Neural crest cell (in vitro differentiated cells): ENCODE results near the gene KDM3B. TPM values are rescaled to one million over a fixed set of nuclear protein-coding genes. Genes with fewer than 3 reads are reported as not detected.
A peak's percentile ranks its signal among the peaks of the same experiment; 100 is the strongest.
"Not testable (repeated sequence)": the region's sequence is repeated elsewhere in the genome, so short reads cannot be mapped to it uniquely, and the experiment has no call there.

Source experiments
- DNase-seq: peaks from one replicate; pipeline ENCODE4 v3.0.0; 2021; ENCODE audit warnings: low read depth, mixed read lengths, low spot score
- H3K27ac Mint-ChIP-seq: one replicate; pipeline ENCODE4 v1.8.0; 2021; ENCODE audit warnings: mild to moderate bottlenecking, mixed read lengths; ENCODE audit not compliant: unreplicated experiment
- H3K27me3 Mint-ChIP-seq: 2 replicates; pipeline ENCODE4 v1.8.0; 2021; ENCODE audit warnings: low read depth, mild to moderate bottlenecking, mixed read lengths
- H3K36me3 Mint-ChIP-seq: 2 replicates; pipeline ENCODE4 v1.8.0; 2021; ENCODE audit warnings: low read depth, mild to moderate bottlenecking, mixed read lengths
- H3K4me1 Mint-ChIP-seq: 2 replicates; pipeline ENCODE4 v1.8.0; 2021; ENCODE audit warnings: mixed read lengths
- H3K4me3 Mint-ChIP-seq: one replicate; pipeline ENCODE4 v1.8.0; 2021; ENCODE audit warnings: mild to moderate bottlenecking, mixed read lengths
- H3K9me3 Mint-ChIP-seq: 2 replicates; pipeline ENCODE4 v1.8.0; 2021; ENCODE audit warnings: mixed read lengths
- CTCF ChIP-seq: fragments of 200-600 bp; sonication (generic); conservative IDR thresholded peaks from 2 replicates; pipeline ENCODE4 v1.5.0; 2021; ENCODE audit warnings: antibody characterized with exemption, mild to moderate bottlenecking
- total RNA-seq: library from RNA; stranded (reverse); gene quantifications from 2 replicates; pipeline ENCODE4 v1.2.1, GENCODE V29; 2021

KDM3B gene
- total RNA-seq, 1 donor from 2014 or later = 100 TPM

- Mint-ChIP-seq H3K4me3 (no peak overlapping the region), H3K27me3 (no peaks in the 10 kb centered on the region), H3K36me3 (peaks cover 10% of the 10 kb centered on the region), H3K27ac (no peak overlapping the region), H3K4me1 (no peaks in the 10 kb centered on the region), H3K9me3 (no peaks in the 10 kb centered on the region)
- DNase-seq = no peak
- TF ChIP-seq CTCF = no peak
Measured at GRCh38 chr5:138316355-138316754, 36.1 kb upstream of the KDM3B start.

- not testable (repeated sequence) for H3K27me3 Mint-ChIP-seq, DNase-seq, H3K4me1 Mint-ChIP-seq, H3K36me3 Mint-ChIP-seq, H3K9me3 Mint-ChIP-seq, H3K27ac Mint-ChIP-seq, H3K4me3 Mint-ChIP-seq
Measured at GRCh38 chr5:138318211-138318610, 34.3 kb upstream of the KDM3B start.

GRCh38 chr5:138330813-138331448 lies 21.6 kb upstream of the KDM3B start:
- H3K9me3 Mint-ChIP-seq = no peaks in the 10 kb centered on the region
- no peak for TF ChIP-seq CTCF
- H3K4me1 Mint-ChIP-seq = peaks cover 27% of the 10 kb centered on the region
- peak overlapping the region; percentile 98 for H3K27ac Mint-ChIP-seq
- peak overlapping the region; percentile 88 for H3K4me3 Mint-ChIP-seq
- H3K36me3 Mint-ChIP-seq = no peaks in the 10 kb centered on the region
- DNase-seq = no peak
- H3K27me3 Mint-ChIP-seq = no peaks in the 10 kb centered on the region

DNA sequence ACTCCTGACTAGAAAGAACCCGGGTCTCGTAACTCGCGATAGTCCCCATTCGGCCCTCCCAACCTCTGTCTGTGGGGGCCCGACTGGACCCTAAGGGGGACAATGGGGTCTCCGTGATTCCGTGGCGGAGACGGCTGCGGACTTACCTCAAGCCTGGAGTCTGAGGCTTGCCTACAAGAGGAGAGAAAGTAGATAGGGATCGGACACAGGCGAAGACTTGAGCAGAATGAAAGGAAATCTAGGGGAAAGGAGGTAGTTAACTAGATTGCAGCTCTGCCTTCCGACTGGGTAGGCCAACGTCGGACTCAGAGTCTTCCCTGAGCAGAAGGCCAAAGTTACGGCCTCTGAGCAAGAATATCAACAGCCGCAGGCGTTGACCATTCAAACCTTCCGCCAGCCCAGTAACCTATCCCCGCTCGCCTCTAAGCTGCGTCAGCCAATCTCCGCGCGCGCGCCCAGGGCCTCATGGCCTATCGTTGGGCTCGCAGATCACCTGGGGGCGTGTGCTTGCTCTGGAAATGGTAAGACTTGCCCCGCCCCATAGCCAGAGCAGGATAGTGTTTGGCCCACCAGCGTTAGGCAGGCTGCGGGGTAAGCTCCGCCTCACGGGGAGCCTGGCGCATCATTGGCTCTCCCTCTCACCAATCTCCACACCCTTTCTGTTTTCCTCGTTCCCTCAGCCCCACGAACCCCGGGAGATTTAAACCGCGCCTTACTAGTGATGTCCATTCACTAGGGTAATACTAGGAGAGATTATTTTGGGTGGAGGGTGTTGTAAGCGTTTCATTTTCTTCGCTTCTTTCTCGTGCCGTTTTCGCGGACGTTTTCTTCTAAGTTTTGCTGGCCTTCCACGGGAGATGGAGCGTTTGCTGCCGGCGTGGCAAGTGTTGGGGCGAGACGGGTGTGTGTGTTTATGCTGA lies 20.8 kb upstream of the KDM3B start, which contains the start of gene CDC25C:
Gene CDC25C, minus strand, starts transcription at position 356 of the 920 bp plus-strand sequence. CDS start 624 bp downstream, outside the sequence.
- peak within 1 kb of the TSS; percentile 98 for H3K27ac Mint-ChIP-seq

GRCh38 chr5:138334867-138335447 lies 17.5 kb upstream of the KDM3B start:
- Mint-ChIP-seq H3K4me1 (peaks cover 39% of the 10 kb centered on the region), H3K27ac (no peak overlapping the region), H3K36me3 (no peaks in the 10 kb centered on the region), H3K27me3 (peaks cover 2% of the 10 kb centered on the region), H3K9me3 (no peaks in the 10 kb centered on the region), H3K4me3 (peak overlapping the region; percentile 72)
- TF ChIP-seq CTCF = no peak
- DNase-seq = no peak

More for the DNA sequence above, 20.8 kb upstream of the KDM3B start, which contains the start of gene CDC25C:
- H3K36me3 Mint-ChIP-seq = no peaks in the 10 kb centered on the region
- peak within 1 kb of the TSS; percentile 88 for H3K4me3 Mint-ChIP-seq
- peaks cover 27% of the 10 kb centered on the region for H3K4me1 Mint-ChIP-seq
- no peak for TF ChIP-seq CTCF
- peak; percentile 93 for DNase-seq
- H3K27me3 Mint-ChIP-seq = no peaks in the 10 kb centered on the region
- no peaks in the 10 kb centered on the region for H3K9me3 Mint-ChIP-seq
